ENCODE data around the gene C2orf92.

Gene C2orf92

GRCh38 chr2:97703741-97704140, 34.2 kb downstream of the C2orf92 start:
- TF ChIP-seq CTCF (IDR thresholded peaks at IDR 0.05; ENCODE audit: low read depth, low read length, missing control alignments), result no peak
- no peak for DNase-seq (ENCODE audit: low read depth)
- H3K4me3 ChIP-seq (ENCODE audit: low read depth, low read length), result no peak overlapping the region

- no peak overlapping the region for H3K4me3 ChIP-seq (ENCODE audit: low read depth, low read length)
- no peak for DNase-seq (ENCODE audit: low read depth)
- TF ChIP-seq CTCF (IDR thresholded peaks at IDR 0.05; ENCODE audit: low read depth, low read length, missing control alignments), result no peak
Observed at GRCh38 chr2:97704989-97705388, 35.5 kb downstream of the C2orf92 start.

- no peak for DNase-seq (ENCODE audit: low read depth)
- no peak for TF ChIP-seq CTCF (IDR thresholded peaks at IDR 0.05; ENCODE audit: low read depth, low read length, missing control alignments)
- H3K4me3 ChIP-seq (ENCODE audit: low read depth, low read length), result no peak overlapping the region
Observed at GRCh38 chr2:97706112-97706511, 36.6 kb downstream of the C2orf92 start.

GRCh38 chr2:97706708-97707345, 37.3 kb downstream of the C2orf92 start:
- no peak for DNase-seq (ENCODE audit: low read depth)
- H3K4me3 ChIP-seq (ENCODE audit: low read depth, low read length), result no peak overlapping the region
- no peak for TF ChIP-seq CTCF (IDR thresholded peaks at IDR 0.05; ENCODE audit: low read depth, low read length, missing control alignments)

GRCh38 chr2:97707362-97708047, 38.0 kb downstream of the C2orf92 start:
- DNase-seq (ENCODE audit: low read depth), result no peak
- no peak for TF ChIP-seq CTCF (IDR thresholded peaks at IDR 0.05; ENCODE audit: low read depth, low read length, missing control alignments)
- H3K4me3 ChIP-seq (ENCODE audit: low read depth, low read length), result no peak overlapping the region

- no peak for TF ChIP-seq CTCF (IDR thresholded peaks at IDR 0.05; ENCODE audit: low read depth, low read length, missing control alignments)
- H3K4me3 ChIP-seq (ENCODE audit: low read depth, low read length), result no peak overlapping the region
- no peak for DNase-seq (ENCODE audit: low read depth)
Observed at GRCh38 chr2:97708048-97708380, 38.5 kb downstream of the C2orf92 start.

- TF ChIP-seq CTCF (IDR thresholded peaks at IDR 0.05; ENCODE audit: low read depth, low read length, missing control alignments), result no peak
- no peak overlapping the region for H3K4me3 ChIP-seq (ENCODE audit: low read depth, low read length)
- DNase-seq (ENCODE audit: low read depth), result no peak
Observed at GRCh38 chr2:97708608-97709007, 39.1 kb downstream of the C2orf92 start.
